ENCODE results near the gene HNF4A.
A peak's percentile ranks its signal among the peaks of the same experiment; 100 is the strongest.

HNF4A gene

GRCh38 chr20:44310664-44311639 is 44.5 kb upstream of the HNF4A start, which contains the start of gene FITM2:
FITM2 (minus strand) TSS chr20:44311202; CDS start chr20:44311148, 54 bp downstream.
- TF ChIP-seq TCF12 (IDR thresholded peaks at IDR 0.05; ENCODE audit: low read depth) (no peak), RAD21 (IDR thresholded peaks at IDR 0.05; ENCODE audit: low read depth) (peak; percentile 75), MAX (IDR thresholded peaks at IDR 0.05) (peak; percentile 83), TEAD4 (IDR thresholded peaks at IDR 0.05) (no peak; the same call in none of the 2 replicates), EP300 (IDR thresholded peaks at IDR 0.05; ENCODE audit: borderline replicate concordance) (no peak), CEBPB (IDR thresholded peaks at IDR 0.05) (no peak), ZBTB7A (IDR thresholded peaks at IDR 0.05; ENCODE audit: low read depth) (no peak), TAF1 (IDR thresholded peaks at IDR 0.05; ENCODE audit: low read depth) (peak; percentile 76), USF1 (IDR thresholded peaks at IDR 0.05) (no peak), EGR1 (IDR thresholded peaks at IDR 0.05) (no peak), YY1 (IDR thresholded peaks at IDR 0.05; ENCODE audit: low read depth) (peak; percentile 71), CREB1 (IDR thresholded peaks at IDR 0.05; ENCODE audit: low read depth) (no peak), NFIC (IDR thresholded peaks at IDR 0.05) (no peak), FOXM1 (IDR thresholded peaks at IDR 0.05; ENCODE audit: borderline replicate concordance, low read depth) (no peak)
- TF ChIP-seq, protein P1, sequence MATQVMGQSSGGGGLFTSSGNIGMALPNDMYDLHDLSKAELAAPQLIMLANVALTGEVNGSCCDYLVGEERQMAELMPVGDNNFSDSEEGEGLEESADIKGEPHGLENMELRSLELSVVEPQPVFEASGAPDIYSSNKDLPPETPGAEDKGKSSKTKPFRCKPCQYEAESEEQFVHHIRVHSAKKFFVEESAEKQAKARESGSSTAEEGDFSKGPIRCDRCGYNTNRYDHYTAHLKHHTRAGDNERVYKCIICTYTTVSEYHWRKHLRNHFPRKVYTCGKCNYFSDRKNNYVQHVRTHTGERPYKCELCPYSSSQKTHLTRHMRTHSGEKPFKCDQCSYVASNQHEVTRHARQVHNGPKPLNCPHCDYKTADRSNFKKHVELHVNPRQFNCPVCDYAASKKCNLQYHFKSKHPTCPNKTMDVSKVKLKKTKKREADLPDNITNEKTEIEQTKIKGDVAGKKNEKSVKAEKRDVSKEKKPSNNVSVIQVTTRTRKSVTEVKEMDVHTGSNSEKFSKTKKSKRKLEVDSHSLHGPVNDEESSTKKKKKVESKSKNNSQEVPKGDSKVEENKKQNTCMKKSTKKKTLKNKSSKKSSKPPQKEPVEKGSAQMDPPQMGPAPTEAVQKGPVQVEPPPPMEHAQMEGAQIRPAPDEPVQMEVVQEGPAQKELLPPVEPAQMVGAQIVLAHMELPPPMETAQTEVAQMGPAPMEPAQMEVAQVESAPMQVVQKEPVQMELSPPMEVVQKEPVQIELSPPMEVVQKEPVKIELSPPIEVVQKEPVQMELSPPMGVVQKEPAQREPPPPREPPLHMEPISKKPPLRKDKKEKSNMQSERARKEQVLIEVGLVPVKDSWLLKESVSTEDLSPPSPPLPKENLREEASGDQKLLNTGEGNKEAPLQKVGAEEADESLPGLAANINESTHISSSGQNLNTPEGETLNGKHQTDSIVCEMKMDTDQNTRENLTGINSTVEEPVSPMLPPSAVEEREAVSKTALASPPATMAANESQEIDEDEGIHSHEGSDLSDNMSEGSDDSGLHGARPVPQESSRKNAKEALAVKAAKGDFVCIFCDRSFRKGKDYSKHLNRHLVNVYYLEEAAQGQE (IDR thresholded peaks at IDR 0.05; ENCODE audit: low read depth), result no peak

- TF ChIP-seq NFIC (IDR thresholded peaks at IDR 0.05) (no peak), TCF12 (IDR thresholded peaks at IDR 0.05; ENCODE audit: low read depth) (no peak), USF1 (IDR thresholded peaks at IDR 0.05) (no peak), YY1 (IDR thresholded peaks at IDR 0.05; ENCODE audit: low read depth) (no peak), ZBTB7A (IDR thresholded peaks at IDR 0.05; ENCODE audit: low read depth) (no peak), TAF1 (IDR thresholded peaks at IDR 0.05; ENCODE audit: low read depth) (no peak), MAX (IDR thresholded peaks at IDR 0.05) (no peak), CREB1 (IDR thresholded peaks at IDR 0.05; ENCODE audit: low read depth) (no peak), RAD21 (IDR thresholded peaks at IDR 0.05; ENCODE audit: low read depth) (no peak), FOXM1 (IDR thresholded peaks at IDR 0.05; ENCODE audit: borderline replicate concordance, low read depth) (no peak)
- TF ChIP-seq, protein P1 (IDR thresholded peaks at IDR 0.05; ENCODE audit: low read depth), result no peak
Observed at GRCh38 chr20:44314870-44315269, 40.6 kb upstream of the HNF4A start.

GRCh38 chr20:44319839-44320422 is 35.6 kb upstream of the HNF4A start:
- TF ChIP-seq FOXM1 (IDR thresholded peaks at IDR 0.05; ENCODE audit: borderline replicate concordance, low read depth) (no peak), YY1 (IDR thresholded peaks at IDR 0.05; ENCODE audit: low read depth) (no peak), CREB1 (IDR thresholded peaks at IDR 0.05; ENCODE audit: low read depth) (no peak), USF1 (IDR thresholded peaks at IDR 0.05) (no peak), EP300 (IDR thresholded peaks at IDR 0.05; ENCODE audit: borderline replicate concordance) (no peak), RAD21 (IDR thresholded peaks at IDR 0.05; ENCODE audit: low read depth) (no peak), NFIC (IDR thresholded peaks at IDR 0.05) (no peak), ZBTB7A (IDR thresholded peaks at IDR 0.05; ENCODE audit: low read depth) (no peak), TAF1 (IDR thresholded peaks at IDR 0.05; ENCODE audit: low read depth) (no peak), MAX (IDR thresholded peaks at IDR 0.05) (no peak), TCF12 (IDR thresholded peaks at IDR 0.05; ENCODE audit: low read depth) (no peak), TEAD4 (IDR thresholded peaks at IDR 0.05) (no peak), CEBPB (IDR thresholded peaks at IDR 0.05) (no peak), EGR1 (IDR thresholded peaks at IDR 0.05) (no peak)
- TF ChIP-seq, protein P1 (IDR thresholded peaks at IDR 0.05; ENCODE audit: low read depth), result no peak

All from Ishikawa (cell line).